Measurements from ENCODE around the gene MTPN. TPM values are rescaled to one million over a fixed set of nuclear protein-coding genes. Genes with fewer than 3 reads are reported as not detected.
A peak's percentile ranks its signal among the peaks of the same experiment; 100 is the strongest.

Gene MTPN, protein sequence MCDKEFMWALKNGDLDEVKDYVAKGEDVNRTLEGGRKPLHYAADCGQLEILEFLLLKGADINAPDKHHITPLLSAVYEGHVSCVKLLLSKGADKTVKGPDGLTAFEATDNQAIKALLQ
- polyA plus RNA-seq (2011; rRNA removed), result 207 and 260 TPM in 2 replicates
- polyA minus RNA-seq (2011; rRNA and poly(A)+ RNA removed), result 94.4 and 156 TPM in 2 replicates

DNA sequence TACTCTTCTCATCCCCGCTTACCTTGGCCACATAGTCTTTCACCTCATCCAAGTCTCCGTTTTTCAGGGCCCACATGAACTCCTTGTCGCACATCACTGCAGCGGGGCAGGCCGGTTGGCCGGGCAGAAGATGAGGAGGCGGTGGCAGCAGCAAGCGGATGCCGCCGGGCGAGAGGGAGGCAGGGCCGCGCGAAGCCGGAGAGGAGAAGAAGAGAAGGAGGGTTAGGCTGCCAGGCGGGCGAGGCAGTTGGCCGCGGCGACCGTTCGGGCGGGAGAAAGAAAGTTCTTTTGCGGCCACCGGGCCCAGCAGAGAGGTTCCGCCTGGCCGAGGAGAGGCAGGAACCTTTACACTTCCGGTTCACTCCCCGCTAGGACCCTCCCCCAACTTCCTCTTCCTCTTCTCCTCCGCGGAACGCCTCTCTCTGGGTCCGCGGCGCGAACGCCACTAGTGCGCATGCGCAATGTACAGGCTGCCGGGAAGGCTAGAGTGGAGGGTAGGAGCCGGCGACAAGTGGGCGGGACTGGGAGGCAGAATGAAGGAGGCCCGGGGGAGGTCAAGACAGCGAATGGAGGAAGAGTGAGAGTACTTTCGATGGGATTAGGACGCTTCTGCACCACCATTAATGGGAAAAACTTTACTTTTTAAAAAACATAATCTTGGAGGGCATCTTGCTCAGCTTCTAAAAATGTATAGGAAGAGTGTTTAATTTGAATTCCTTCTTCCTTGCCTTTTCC lies at the start of gene MTPN:
Gene MTPN, minus strand, starts transcription at position 353 of the 735 bp plus-strand sequence. Its CDS starts 259 bp downstream, at position 94.
- H3K4me3 ChIP-seq (ENCODE audit: low read depth, low read length), result peak within 1 kb of the TSS; percentile 90
- peak; percentile 90 for DNase-seq (ENCODE audit: low read depth, low spot score)
- ChIA-PET POLR2A (interaction anchor here (0.6 kb wide), 1 partner anchor 1965 kb away, joined by 3 read pairs; no protein-coding TSS in a partner anchor), CTCF (interaction anchor here (1.1 to 3.1 kb wide), 3 partner anchors 31 to 176 kb away, joined by 3 to 10 read pairs (median 6); no protein-coding TSS in a partner anchor)
- H3K27ac ChIP-seq (ENCODE audit: low read depth, low read length), result peak within 1 kb of the TSS; percentile 63
- no peaks in the 10 kb centered on the region for H3K27me3 ChIP-seq (ENCODE audit: control insufficient read depth, insufficient read depth, low read length)
- TF ChIP-seq CTCF (IDR thresholded peaks at IDR 0.05; ENCODE audit: low read depth, low read length), result no peak
- H3K9me3 ChIP-seq (ENCODE audit: control insufficient read depth, insufficient read depth, low read length), result no peaks in the 10 kb centered on the region

DNA sequence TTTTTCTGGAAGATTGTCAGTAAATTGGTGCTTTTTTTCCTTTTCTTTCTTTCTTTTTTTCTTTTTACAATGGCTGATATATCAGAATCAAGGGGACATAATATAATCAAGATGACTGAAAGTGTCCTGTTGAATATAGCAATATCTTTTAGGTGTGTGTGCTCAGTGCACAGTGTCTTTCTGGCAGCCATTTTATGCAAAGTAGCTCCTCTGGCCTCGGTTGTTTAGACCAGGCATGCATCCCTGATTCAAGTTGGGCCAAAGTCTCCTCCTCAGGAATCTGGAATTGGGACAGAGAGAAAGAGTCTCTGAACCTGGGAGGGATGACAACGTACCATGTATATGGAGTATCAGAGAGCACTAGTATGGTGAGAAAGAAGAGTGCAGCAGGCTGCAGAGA lies 49.0 kb upstream of the MTPN start:
- CTCF ChIA-PET, result no interaction called here
- Histone ChIP-seq H3K27ac (ENCODE audit: low read depth, low read length) (no peak overlapping the region), H3K27me3 (ENCODE audit: control insufficient read depth, insufficient read depth, low read length) (no peaks in the 10 kb centered on the region), H3K4me3 (ENCODE audit: low read depth, low read length) (no peak overlapping the region), H3K9me3 (ENCODE audit: control insufficient read depth, insufficient read depth, low read length) (no peaks in the 10 kb centered on the region)
- TF ChIP-seq CTCF (IDR thresholded peaks at IDR 0.05; ENCODE audit: low read depth, low read length), result no peak
- DNase-seq (ENCODE audit: low read depth, low spot score), result no peak
- POLR2A ChIA-PET, result no interaction called here

- ChIA-PET POLR2A (no interaction called here), CTCF (interaction anchor here (1.2 to 1.6 kb wide), 2 partner anchors 13 to 222 kb away, joined by 4 to 5 read pairs; no protein-coding TSS in a partner anchor)
- H3K27ac ChIP-seq (ENCODE audit: low read depth, low read length), result no peak overlapping the region
- no peak overlapping the region for H3K4me3 ChIP-seq (ENCODE audit: low read depth, low read length)
- H3K9me3 ChIP-seq (ENCODE audit: control insufficient read depth, insufficient read depth, low read length), result no peaks in the 10 kb centered on the region
- TF ChIP-seq CTCF (IDR thresholded peaks at IDR 0.05; ENCODE audit: low read depth, low read length), result no peak
- DNase-seq (ENCODE audit: low read depth, low spot score), result no peak
- H3K27me3 ChIP-seq (ENCODE audit: control insufficient read depth, insufficient read depth, low read length), result no peaks in the 10 kb centered on the region
These were observed 46.1 kb upstream of the MTPN start for GRCh38 chr7:136023134-136023869.

- Histone ChIP-seq H3K27me3 (ENCODE audit: control insufficient read depth, insufficient read depth, low read length) (no peaks in the 10 kb centered on the region), H3K27ac (ENCODE audit: low read depth, low read length) (no peak overlapping the region), H3K9me3 (ENCODE audit: control insufficient read depth, insufficient read depth, low read length) (no peaks in the 10 kb centered on the region), H3K4me3 (ENCODE audit: low read depth, low read length) (no peak overlapping the region)
- TF ChIP-seq CTCF (IDR thresholded peaks at IDR 0.05; ENCODE audit: low read depth, low read length), result no peak
- ChIA-PET CTCF (no interaction called here), POLR2A (no interaction called here)
- DNase-seq (ENCODE audit: low read depth, low spot score), result no peak
These were observed 43.4 kb upstream of the MTPN start for GRCh38 chr7:136020556-136020955.
